Measurements from ENCODE around the gene RAB4A.
"Not testable (repeated sequence)": the region's sequence is repeated elsewhere in the genome, so short reads cannot be mapped to it uniquely, and the experiment has no call there.

The RAB4A gene

DNA sequence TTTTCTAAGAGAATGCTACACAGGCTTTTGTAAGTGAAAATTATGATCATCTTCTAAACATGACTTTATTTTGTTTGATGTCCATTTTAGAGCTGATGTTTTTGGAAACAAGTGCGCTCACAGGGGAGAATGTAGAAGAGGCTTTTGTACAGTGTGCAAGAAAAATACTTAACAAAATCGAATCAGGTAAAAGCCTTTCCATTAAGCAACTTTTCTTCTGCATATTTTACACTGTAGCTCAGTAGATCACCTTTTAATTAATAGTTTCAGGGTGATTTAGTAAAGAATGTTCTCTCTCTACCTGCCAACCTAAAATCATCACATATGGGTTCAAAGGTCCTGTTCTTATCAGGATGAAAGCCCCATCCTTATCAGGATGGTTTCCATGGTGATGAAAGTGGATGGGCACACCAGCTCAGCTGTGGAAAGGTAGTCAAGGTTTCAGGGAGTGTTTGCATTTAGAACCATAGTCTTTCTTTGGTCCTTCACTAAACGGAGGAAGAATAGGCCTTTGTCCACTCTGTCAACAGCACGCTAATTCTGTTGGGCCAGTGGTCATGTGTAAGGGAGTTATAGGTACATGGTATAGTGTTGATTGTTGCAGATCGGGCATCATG is 28.1 kb downstream of the RAB4A start:
- no peak for DNase-seq

DNA sequence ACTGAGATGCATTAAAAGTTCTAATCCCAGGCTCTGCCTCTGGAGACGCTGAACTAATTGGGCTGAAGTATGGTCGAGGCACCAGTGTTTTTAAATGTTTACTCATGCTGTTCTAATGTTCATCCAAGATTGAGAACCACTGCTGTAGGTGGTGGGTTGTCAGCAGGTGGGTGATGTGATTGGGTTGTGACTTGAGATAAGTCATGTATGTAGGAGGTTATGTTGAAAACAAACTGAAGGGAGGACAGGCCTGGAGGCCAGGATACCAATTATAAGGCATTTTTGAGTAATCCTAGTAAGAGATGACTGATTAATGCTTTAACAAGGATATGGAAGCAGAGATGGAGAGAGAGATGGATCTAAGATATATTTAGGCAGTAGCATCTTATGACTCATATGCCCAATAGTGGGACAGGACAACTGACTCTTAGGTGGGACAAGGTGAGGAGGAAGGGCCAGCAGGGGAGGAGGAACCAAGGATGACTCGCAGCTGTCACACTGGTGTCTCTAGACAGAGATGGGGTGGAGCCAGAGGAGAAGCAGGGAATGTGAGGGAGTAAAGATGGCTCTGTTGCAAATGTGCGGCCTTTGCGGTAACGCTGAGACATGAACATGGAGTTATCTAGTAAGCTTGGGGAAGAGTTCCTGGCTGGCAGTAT is 29.3 kb downstream of the RAB4A start:
- DNase-seq: no peak

DNA sequence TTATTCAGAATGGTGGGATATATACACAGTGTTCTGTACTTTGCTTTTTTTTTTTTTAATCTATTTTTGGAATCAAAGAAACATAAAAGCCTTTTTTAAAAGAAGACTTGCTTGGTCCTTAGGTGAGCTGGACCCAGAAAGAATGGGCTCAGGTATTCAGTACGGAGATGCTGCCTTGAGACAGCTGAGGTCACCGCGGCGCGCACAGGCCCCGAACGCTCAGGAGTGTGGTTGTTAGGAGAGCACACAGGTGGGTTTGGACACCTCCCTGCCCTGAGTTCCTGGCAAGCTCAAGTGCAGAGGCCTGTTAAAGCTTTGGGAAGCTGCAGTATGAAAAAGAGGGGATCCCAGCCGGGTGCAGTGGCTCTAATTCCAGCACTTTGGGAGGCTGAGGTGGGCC is 31.8 kb downstream of the RAB4A start:
- DNase-seq: no peak

DNA sequence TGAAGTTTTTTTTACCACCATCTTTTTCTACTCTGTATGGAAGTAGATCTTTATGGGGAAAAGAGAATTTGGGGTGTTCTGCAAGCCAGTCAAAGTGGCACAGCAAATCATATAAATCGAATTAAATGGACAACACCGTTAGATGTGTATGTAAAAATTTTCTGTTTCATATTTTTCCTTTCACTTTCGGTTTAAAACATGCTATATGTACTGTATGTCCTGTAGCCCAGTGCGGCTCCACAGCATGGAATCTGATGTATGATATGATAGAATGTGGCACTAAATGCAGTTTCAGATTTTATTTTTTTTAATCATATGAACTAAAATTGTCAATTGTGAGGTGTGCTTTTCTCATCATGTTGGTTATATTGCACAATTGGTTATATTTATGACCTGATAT is 32.9 kb downstream of the RAB4A start:
- no peak for DNase-seq

DNA sequence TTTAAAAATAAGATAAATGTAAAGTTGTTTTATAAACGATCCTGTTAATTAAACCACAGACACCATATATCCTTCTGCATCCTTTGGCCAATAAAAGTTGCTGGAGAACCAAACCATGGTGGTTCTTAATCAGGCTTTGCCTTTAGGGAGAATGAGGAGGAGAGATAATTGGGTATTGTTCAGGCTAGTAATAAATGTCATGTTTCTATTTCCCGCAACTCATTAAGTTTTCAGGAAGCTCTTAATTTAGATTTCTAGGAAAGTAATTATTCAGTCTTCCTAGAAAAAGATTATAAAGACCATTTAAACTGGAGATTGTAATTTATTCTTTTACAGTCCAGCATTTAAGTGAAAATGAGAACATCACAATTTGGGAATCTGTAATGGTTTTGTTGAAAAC is 34.5 kb downstream of the RAB4A start:
- DNase-seq: no peak

DNA sequence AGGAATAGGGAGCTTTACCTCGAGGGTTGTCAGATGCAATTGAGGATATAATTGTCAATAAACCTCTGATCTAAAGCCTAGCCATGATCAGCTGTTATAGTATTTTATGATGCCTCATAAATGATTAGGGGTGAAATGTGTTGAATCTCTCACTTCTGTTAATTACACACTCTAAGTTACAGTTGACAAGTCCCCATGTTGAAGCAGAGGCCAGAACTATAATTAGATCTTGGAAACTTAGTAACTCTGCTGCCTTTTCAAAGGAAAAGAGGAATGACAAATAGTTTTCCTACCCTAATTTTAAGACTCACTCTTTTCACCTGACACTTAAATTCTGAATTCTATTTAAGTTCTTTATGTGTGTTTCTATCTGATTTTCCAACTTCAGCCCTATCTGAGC is 38.2 kb downstream of the RAB4A start:
- peak; percentile 10 for DNase-seq

DNA sequence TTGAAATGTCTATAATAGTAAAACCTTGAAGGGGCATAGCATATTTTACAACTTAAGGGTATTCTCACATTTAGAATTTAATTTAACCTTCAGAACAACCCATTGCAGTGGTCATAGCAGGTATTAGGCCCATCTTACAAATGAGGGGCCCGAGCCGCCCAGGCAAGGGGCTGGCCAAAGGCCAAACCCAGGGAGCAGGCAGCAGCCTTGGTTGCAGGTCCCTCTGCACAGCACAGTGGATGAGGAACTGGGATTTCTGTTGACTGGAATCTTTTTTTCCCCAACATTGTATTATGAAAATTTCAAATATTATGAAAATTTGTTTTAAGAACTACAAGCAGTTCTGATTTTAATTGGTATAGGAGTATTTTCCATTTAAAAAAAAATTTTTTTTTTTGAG is 38.8 kb downstream of the RAB4A start:
- no peak for DNase-seq

DNA sequence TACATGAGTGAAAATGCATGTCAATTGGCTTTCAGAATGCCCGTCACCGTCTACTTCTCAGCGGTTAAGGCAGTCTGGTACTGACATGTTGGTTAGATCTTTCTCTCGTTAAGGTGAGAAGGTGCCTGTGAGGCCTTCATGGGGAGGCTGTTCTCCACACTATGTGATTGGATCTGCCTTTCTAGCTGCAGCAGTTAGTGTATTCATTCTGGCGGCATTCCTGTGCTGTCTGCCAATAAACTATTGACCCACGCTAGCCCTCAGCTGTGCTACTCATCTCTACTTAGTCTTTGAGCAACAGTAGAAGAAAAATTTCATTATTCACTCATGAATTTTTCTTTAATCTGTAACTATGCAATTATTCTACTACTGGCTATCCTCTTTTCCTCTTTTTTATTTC is 39.9 kb downstream of the RAB4A start:
- no peak for DNase-seq

DNA sequence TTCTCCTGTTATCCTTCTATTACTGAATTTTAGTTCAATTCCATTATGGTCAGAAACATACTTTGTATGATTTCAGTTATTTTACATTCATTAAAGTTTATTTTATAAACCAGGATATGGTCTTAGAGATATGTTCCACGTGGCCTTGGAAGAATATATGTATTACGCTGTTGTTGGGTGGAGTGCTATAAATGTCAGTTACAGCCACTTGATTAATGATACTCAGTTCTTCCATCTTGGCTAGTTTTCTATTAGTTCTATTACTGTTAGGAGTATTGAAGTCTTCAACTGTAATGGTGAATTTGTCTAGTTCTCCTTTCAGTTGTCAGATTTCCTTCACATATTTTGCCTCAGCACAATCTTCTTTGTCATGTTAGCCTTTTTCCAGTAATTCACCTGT is 45.3 kb downstream of the RAB4A start:
- DNase-seq: no peak

DNA sequence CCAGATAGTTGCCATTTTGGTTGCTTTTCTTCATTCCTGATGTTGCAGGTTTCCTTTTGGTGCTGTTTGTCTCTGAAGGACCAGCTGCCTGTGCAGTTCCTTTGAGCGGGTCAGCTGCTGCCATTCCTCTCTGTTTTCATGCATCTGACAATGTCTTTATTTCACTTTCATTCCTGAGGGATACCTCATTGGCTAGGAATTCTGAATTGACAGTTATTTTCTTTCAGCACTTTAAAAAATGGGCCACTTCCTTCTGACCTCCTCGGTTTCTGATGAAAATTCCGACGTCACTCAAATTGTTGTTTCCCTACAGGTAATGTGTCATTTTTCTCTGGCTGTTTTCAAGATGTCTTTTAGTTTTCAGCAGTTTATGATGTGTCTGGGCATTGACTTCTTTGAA is 47.1 kb downstream of the RAB4A start:
- DNase-seq: no peak

DNA sequence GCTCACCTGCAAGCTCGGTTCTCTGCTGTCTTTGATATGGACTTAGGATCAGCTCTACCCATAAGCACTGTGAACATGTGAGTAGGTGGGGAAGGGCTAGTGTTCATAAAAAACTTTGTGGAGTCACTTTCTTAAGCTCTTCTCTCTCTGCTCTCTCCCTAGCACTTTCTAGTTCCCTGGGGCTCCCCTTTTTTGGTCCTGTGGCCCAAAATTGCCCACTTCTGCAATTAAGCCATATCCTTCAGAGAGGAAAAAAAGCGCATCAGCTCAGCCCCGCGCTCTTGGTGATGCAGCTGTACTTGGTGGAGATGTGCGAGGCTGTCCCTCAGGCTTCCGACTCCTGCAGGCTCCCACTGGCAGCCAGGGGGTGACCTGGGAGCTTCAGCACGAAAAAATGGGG is 48.6 kb downstream of the RAB4A start:
- DNase-seq: no peak

DNA sequence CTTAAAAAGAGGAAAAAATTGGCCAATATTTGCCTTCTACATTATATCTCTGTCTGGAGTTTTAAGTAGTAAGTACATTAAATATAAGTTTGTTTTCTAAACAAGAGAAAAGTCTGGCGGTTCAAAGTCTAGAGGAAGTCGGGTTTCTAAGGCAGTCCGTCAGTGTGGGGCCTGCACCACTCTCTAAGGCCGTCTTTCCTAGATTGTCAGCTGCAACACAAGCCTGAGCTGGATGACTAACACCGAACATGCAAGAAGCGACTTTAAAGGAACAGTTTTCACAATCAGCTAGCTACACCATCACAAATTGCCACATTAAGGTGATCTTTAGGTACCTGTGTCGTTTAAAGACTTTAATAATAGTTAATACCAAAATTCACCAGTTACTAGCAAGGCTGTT is 52.3 kb downstream of the RAB4A start:
- DNase-seq: no peak

DNA sequence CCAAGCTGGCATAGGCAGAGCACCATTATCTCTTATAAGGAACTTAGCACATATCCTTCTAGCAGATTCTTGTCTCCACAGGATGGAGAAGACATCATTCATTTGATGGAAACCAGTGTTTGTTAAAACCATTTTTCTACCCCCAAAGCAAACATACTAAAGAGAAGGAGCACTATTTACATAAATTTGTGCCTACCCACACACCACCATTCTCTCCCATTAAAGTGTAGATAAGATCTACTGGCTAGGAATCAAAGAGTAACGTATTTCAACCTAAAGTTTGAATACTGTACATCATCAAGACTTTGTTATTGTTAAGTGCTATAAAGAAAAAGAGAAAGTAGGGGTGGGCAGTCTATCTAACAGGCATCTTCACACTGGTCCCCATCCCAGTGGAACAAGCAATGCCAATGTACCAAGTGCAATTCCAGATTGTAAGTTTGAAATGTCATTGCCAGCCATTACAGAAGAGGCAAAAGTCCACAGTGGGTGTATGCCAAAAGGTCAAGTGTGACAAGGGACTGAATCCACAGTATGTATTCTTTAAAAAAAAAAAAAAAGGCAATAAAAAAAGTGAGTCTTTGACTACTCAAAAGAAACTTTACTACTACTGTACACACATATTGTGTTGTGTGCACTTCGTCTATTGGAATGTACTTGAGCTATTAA is 53.1 kb downstream of the RAB4A start:
- no peak for DNase-seq

DNA sequence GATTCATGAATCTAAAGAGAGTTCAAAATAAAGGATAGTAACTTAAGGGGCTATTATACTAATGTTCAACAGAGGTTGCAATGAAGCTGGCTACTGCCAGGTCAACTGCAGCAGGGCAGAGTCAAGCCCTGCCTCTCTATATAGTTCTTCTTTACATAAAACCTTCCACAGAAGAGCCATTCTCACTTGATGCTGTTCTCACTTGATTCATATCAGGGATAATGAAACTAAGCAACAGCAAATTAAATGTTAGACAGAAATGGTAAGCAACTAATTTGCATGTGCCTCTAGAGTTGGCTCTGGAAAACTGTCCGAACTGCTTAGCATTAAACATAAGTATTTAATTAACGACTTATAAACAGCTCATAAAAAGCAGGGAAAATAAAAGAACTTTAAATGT is 54.5 kb downstream of the RAB4A start:
- no peak for DNase-seq

DNA sequence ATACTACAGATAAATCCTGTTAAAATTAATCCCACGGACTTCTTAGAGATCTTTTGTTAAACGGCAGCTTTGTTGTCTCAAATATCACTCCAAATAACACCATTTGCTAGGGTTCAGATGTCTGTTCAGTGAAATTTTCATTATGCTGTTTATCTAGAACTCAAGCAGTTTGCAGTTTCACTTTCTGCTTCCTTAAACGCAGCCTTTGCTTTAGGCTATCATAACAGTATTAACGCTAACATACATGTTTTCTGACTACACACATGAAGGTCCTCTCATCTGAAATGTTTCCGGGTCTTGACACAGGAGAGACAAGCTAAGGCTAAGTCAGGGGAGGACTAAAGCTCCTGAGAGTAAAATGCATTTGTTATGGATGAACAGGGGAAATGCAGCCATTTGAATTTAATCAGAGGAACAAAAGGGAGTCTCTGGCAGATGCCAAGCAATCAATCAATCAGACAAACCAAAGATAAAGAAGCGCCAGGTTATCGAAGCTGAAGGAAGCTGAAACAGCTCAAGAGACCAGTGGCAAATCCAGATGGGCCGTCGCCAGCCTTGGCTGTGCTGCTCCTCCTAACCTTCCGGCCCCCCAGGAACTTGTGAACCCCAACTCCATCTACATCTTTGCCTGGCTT is 55.1 kb downstream of the RAB4A start:
- DNase-seq: no peak

DNA sequence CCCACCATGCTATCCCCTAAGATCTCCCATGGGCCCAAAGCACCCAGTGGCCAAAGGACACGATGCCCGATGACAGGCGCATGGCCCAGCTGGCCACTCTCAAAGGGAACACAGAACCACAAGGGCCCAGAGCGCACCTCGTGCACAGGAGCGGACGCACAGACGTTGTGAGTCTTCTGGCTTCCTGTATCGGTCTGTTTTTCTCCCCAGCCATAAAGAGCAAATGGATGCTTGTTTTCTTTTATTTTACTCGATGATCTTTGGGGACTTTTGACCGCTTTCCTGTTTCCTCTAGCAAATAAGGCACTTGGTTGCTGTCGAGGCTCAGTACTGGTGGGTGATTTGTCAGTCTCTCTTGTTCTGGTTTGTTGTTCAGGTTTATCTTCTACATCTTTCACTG is 55.7 kb downstream of the RAB4A start:
- DNase-seq: no peak

DNA sequence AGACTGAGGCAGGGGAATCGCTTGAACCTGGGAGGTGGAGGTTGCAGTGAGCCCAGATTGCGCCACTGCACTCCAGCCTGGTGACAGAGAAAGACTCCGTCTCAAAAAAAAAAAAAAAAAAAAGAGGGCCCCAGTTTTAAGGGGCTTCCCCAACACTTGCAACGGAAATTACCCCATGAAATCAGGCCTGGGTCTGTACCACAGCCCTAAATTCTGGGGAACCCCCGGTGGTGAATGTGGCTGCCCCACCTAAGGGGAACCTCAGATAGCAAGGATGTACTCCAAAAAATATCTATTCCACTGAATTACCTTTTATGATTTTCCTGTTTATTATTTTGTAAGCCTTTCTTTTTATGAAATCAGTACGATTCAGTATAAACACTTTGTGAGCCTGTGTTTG is 56.9 kb downstream of the RAB4A start:
- not testable (repeated sequence) for DNase-seq

DNA sequence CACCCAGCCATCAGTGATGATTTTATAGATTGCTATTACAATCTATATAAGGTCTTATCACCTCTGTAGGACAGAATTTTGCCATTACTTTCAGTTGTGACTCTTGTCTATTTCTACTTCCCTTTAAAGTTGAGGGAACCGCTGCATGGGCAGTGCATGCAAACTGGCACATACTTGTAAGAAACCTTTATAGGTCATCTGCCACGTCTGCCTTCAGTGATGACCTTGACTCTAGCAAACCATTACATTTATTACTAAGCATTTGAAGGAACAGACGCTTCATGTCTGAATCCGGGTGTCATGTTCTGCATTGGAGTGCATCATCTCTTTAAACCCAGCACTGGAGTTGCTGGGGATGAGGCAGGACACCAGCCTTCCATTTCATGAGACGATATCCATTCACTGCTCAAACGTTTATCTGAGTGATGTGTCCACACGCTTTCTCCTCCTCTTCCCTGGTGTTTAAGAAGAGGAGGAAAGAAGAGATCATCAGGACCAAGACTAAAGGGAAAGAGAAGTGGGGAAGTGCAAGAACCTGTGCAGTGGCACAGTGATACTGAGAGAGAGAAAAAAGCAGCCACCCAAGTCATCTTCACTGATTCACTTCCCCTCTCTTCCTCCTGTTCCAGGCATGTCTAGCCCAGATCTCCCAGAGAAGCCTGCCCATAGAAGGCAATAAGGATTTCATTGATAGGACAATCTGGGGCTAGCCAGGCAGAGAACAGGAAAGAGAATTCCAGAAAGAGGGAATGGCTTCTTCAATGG is 57.9 kb downstream of the RAB4A start:
- no peak for DNase-seq

DNA sequence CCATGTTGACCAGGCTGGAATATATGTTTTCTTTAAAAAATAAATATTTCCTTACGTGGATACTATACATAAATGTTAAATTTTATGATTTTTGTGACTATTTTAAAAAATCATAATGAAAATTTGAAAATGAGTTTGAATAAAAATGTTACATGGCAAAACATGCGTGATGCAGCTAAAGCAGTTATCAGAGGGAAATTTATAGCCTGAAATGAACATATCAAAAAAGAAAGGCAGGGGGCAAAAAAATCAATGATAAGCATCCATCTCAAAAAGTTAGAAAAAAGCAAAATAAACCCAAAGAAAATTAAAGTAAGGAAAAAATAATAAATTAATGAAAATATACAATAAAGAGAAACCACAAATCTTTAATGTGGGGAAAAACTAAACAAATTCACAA is 63.4 kb downstream of the RAB4A start:
- no peak for DNase-seq

DNA sequence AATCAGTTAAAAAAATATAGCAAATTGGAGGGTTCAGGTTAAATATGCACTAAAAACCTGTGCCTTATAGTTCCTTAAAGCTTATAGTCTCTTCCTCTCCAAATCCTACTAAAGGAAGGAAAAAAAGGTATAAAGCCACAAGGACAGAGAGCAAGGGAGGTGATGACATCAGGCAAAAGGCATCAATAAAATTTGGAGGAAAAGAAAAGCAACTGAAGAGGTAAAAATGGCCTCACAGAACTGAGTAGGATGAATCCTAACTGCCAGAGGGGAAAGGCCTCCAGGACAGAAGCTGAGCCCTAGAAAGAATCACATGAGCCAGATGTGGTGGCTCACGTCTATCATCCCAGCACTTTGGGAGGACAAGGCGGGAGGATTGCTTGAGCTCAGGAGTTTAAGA is 63.8 kb downstream of the RAB4A start:
- DNase-seq: no peak

DNA sequence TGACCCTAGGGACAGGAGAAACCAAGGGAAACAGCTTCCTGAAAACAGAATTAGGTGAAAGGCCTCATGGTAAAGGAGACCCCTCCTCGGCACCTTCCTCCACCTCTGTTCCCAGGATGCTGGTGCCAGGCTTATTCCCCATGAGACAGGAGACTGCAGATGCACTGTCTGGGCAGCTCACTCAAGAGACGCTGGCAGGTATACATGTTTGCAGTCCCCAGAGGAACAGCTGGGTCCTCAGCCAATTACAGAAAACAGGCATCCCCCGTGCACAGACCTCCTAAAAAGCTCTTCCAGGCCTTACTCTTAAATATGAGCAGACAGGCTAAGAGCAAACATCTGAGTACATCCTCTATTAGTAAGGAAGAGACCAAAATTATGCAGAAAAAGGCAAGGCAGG is 65.4 kb downstream of the RAB4A start:
- peak; percentile 29 for DNase-seq

DNA sequence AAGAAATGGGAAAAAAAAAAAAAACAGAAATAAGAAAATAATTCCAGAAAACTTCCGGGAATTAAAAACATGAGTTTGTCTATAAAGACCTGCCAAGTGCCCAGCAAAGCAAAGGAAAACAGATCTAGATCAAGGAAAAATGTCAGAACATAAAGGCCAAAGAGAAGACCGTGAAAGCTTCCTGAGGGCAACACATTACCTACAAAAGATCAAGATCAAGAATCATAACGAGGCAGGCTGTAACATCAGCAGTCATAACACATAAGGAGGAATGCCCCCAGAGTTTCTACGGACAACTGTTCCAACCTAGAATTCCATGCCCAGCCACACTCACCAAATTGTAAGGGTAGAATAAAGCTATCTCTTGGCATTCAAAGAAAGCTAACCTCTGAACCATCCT is 68.2 kb downstream of the RAB4A start:
- DNase-seq: no peak

DNA sequence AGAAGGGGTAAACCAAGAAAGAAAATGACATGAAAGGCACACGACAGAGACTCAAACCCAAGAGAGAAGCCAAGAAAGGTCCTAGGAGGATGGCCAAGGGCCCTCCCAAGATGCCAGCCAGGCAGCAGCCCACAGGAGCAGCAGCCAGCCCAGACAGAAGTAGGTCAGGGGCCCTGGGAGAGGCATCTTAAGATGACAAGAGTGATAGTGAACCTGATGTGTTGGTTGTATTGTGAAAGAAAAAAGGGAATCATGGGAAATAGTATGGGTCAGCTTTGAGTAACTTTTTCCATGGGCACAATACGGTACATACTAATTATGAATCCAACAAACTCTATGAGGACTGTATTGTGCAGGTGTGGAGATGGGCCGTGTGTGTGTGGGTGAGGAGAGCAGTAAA is 68.6 kb downstream of the RAB4A start:
- peak; percentile 15 for DNase-seq

Data from NCI-H2227 treated with DMSO at 0.1 percent for 48 hours (cell line).